MM.1S (cell line): Measurements from ENCODE around the gene UBE2D2.

Experiments used
- EZH2 ChIP-seq: fragments of 300-600 bp; sonication (generic); optimal IDR thresholded peaks from 2 replicates; pipeline ENCODE3; 2017; ENCODE audit warnings: low read depth, mild to moderate bottlenecking, antibody characterized with exemption, low read length, mixed read lengths
- EZH2phosphoT487 ChIP-seq: fragments of 300-600 bp; sonication (generic); IDR thresholded peaks from 2 replicates; pipeline ENCODE4 v1.6.1; 2018; ENCODE audit warnings: antibody characterized with exemption, low read length
- TF ChIP-seq, protein P1 (sequence below): fragments of 300-600 bp; sonication (generic); IDR thresholded peaks from 2 replicates; pipeline ENCODE4 v1.5.1; 2016; ENCODE audit warnings: antibody characterized with exemption, low read length, mixed read lengths

DNA sequence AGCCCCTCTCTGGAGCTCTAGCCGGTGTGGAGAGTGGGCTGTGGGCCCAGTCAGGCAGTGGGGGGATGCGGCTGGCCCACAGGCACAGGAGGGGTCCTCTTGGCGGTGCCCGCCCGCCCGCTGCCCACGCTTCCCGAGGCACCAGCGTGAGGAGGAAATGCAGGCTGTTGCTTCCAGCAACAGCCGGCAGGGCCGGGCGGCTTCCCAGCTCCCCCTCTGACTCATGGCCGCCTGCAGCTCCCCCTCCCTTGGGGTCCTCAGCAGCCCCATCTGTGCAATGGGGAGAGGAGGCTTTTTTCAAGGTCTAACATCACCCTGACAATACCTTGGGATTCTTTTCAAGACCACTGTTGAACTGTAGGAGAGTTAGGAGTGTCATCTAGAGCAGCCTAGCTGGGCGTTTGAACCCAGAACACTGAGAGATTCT lies 97.4 kb downstream of the UBE2D2 start:
- TF ChIP-seq, protein P1, sequence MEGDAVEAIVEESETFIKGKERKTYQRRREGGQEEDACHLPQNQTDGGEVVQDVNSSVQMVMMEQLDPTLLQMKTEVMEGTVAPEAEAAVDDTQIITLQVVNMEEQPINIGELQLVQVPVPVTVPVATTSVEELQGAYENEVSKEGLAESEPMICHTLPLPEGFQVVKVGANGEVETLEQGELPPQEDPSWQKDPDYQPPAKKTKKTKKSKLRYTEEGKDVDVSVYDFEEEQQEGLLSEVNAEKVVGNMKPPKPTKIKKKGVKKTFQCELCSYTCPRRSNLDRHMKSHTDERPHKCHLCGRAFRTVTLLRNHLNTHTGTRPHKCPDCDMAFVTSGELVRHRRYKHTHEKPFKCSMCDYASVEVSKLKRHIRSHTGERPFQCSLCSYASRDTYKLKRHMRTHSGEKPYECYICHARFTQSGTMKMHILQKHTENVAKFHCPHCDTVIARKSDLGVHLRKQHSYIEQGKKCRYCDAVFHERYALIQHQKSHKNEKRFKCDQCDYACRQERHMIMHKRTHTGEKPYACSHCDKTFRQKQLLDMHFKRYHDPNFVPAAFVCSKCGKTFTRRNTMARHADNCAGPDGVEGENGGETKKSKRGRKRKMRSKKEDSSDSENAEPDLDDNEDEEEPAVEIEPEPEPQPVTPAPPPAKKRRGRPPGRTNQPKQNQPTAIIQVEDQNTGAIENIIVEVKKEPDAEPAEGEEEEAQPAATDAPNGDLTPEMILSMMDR, result no peak
- no peak for TF ChIP-seq EZH2
- TF ChIP-seq EZH2phosphoT487, result no peak
